Activated CD8-positive, alpha-beta memory T cell treated with anti-CD3 and anti-CD28 coated beads, Interleukin-2, amount 50 U/mL, for 1 hour (primary cell): ENCODE results near the gene TBC1D16.

ENCODE experiments used
- DNase-seq: peaks from one replicate; pipeline ENCODE4 v3.0.0-alpha.2; 2020; ENCODE audit errors: extremely low read depth

The TBC1D16 gene

DNA sequence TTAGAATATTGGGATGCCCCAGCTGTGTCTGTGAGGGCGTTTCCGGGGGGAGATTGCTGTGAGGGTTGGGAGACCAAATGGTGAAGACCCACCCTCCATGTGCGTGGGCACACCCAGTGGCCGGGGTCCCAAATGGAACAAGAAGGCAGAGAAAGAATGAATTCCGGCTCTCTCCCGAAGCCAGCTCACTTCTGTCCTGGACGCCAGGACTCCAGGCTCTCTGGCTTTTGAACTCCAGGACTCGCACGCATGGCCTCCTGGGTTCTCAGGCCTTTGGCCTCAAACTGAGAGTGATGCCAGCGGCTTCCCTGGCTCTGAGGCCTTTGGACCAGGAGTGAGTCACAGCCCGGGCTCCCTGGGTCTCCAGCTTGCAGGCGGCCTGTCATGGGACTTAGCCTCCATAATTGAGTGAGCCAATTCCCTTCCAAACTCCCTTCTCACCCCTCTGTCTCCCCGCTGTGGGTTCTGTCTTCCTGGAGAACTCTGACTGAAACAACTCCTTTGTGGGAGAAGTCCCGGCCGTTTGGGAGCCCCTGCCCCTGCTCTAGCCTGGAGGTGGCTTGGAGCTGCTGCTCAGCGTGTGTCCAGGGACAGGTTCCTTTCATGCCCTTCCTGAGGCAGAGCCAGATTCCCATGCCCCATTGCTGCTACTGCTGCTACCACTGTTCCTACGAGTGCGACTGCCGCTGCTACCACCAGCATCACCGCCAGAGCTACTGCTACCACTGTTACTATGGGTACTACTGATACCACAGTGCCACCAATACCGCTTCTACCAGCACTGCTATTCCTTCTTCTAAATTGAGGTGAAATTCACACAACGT, 146.6 kb downstream of the TBC1D16 start:
- no peak for DNase-seq

- no peak for DNase-seq
These were observed 147.6 kb downstream of the TBC1D16 start for GRCh38 chr17:79888009-79888540.

DNA sequence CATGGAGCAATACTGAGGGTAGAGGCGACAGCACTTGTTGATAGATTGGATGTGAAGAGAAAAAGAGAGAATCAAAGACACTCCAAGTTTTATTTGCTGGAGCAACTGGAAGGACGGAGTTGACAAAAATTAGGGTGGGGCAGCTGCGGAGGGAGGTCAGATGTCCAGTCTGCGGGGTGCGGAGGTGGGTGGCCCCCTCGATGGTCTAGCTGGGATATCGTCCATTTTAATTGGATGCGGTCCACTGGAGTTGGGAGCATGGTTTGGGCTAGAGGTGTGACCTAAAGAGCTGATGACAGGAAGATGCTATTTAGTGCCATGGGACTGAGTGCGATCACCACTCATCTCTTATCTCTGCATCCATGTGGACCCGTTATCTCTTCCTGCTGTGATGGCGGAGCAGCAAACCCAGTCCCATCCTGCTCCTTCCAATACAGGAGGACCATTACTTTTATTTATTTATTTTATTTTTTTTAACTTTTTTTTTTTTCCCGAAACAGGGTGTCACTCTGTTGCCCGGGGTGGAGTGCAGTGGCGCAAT, 148.2 kb downstream of the TBC1D16 start:
- DNase-seq = no peak

- no peak for DNase-seq
These were observed 152.5 kb downstream of the TBC1D16 start for GRCh38 chr17:79883202-79883601.
